Head of caudate nucleus (tissue), 42 donors: ENCODE data around the gene SERP1.
"Not testable (repeated sequence)": the region's sequence is repeated elsewhere in the genome, so short reads cannot be mapped to it uniquely, and the experiment has no call there.

Experiments used
- DNase-seq, 42 donors: peaks; one replicate each; pipeline versions ENCODE4 v3.0.0 to v3.0.0-alpha.2; 2020 to 2021; ENCODE audit warnings: mixed read lengths in 7 of 42
- intact Hi-C: fragments of 100-400 bp; cut with DNase I; formaldehyde crosslinking; loops from one replicate; pipeline ENCODE4 v1.15.0; 2022

SERP1 gene

GRCh38 chr3:150543128-150543527 is 3.2 kb downstream of the SERP1 start:
- intact Hi-C loops: no loop called here

GRCh38 chr3:150540991-150541390 is 5.3 kb downstream of the SERP1 start:
- intact Hi-C loops: no loop called here
- DNase-seq: no peak

More at GRCh38 chr3:150543128-150543527, 3.2 kb downstream of the SERP1 start:
- DNase-seq: no peak

GRCh38 chr3:150540297-150540696 is 6.0 kb downstream of the SERP1 start:
- DNase-seq: no peak
- intact Hi-C loops: no loop called here

DNA sequence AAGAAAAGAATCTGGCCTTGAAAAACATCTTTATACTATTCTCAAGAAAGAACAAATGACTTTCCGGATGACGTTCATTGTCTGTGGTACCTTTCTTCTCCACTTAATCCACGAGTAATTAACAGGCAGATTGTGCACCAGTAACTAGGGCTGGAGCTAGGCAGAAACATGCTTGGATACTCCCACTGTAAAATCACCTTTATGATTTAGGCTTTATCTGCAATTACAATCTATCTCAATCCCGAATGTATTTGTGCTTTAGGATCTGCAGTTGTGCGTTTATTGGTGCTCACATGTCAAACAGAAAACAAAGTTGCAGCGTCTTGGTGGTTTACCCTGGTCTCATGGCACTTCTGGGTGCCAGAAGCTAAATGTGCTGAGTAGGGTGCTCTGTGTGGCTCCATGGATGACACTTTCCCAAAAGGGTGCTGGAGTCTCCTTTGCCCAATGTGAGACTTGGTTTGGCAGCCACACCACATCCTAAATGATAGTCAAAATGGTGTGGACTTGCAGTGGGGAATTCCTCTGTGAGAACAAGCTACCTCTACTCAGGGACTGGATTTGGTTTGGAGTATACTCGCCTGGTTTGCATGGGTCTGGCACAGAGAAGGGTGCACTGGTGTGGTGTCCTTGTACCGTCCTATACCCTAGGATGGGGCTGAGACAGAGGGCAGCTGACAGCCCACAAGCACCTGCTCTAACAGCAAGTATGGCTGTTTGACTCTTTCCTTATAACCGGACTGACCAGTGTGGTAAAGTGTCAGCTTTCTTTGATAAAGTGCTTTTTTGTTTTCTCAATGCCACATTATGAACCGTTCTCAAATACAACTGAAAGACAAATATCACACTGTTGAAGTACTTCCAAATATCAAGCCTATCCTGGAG is 7.7 kb downstream of the SERP1 start:
- DNase-seq: no peak
- intact Hi-C loops: no loop called here

GRCh38 chr3:150535204-150535603 is 11.1 kb downstream of the SERP1 start:
- intact Hi-C loops: no loop called here
- DNase-seq: no peak

- no peak for DNase-seq
- intact Hi-C loops: no loop called here
Observed at GRCh38 chr3:150531775-150532174, 14.5 kb downstream of the SERP1 start.

- intact Hi-C loops: no loop called here
- DNase-seq: no peak
Observed at GRCh38 chr3:150528354-150528797, 17.9 kb downstream of the SERP1 start.

- DNase-seq: no peak
Observed at GRCh38 chr3:150527464-150528255, 18.6 kb downstream of the SERP1 start.

DNA sequence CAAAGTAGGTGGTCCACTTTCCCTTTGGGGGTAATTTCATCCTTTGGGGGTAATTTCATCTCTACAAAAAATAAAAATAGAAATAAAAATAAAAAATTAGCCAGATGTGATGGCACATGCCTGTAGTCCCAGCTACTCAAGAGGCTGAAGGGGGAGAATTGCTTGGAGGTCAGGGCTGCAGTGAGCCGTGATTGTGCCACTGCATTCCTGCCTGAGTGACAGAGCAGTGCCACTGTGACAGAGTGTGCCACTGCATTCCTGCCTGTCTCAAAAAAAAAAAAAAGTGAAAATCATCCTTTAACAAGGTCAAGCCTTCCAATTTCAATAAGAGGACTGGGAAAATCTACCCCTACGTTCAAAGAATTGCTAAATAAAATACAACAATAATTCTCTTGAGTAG is 22.8 kb downstream of the SERP1 start:
- no peak for DNase-seq
- intact Hi-C loops: no loop called here

More at GRCh38 chr3:150527464-150528255, 18.6 kb downstream of the SERP1 start:
- intact Hi-C loops: no loop called here

DNA sequence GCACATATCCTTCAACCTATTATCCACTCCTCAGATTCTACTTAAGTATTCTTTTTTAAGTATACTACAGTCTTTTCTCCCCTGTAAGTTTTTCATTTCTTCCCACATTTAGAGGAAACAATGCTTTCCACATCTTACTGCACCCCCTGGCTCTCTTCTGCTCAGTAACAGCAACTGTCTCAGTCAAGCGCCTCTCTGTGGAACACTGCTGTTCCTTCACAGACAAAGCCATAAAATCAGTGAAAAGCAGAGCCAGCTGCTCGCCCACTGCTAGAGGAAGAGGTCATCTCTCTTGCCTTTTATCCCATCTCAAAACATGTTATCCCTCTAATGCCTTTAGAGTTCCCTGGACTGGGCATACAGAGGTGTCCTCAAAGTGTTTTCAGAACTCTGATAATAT is 24.8 kb downstream of the SERP1 start:
- intact Hi-C loops: no loop called here
- no peak for DNase-seq

GRCh38 chr3:150520408-150520807 is 25.9 kb downstream of the SERP1 start:
- intact Hi-C loops: no loop called here
- DNase-seq: no peak

GRCh38 chr3:150519026-150519425 is 27.3 kb downstream of the SERP1 start:
- intact Hi-C loops: no loop called here
- no peak for DNase-seq

- intact Hi-C loops: no loop called here
- no peak for DNase-seq
Observed at GRCh38 chr3:150515210-150515609, 31.1 kb downstream of the SERP1 start.

- intact Hi-C loops: no loop called here
Observed at GRCh38 chr3:150511122-150511821, 35.0 kb downstream of the SERP1 start.

GRCh38 chr3:150509780-150510179 is 36.5 kb downstream of the SERP1 start:
- intact Hi-C loops: no loop called here

More at GRCh38 chr3:150511122-150511821, 35.0 kb downstream of the SERP1 start:
- DNase-seq: no peak

GRCh38 chr3:150508401-150508800 is 37.9 kb downstream of the SERP1 start:
- no peak for DNase-seq
- intact Hi-C loops: no loop called here

More at GRCh38 chr3:150509780-150510179, 36.5 kb downstream of the SERP1 start:
- no peak for DNase-seq

DNA sequence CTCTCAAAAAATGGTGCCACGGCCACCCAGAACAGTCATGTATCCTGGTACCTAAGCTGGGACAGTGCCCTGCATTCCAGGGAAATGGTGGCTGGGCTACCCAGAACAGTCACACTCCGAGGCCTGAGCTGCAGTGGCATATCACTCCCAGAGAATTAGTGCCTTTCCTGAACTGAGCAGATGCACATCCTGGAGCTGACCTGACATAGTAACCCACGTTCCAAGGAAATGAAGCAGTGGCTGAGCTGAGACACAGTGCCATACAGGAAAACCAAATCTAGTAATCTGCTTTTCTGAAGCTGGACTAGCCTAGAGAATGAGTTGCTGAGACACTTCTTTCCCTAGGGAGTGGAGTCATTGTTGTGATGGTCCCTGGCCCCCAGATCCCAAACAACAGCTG is 41.8 kb downstream of the SERP1 start:
- DNase-seq: no peak
- intact Hi-C loops: no loop called here

DNA sequence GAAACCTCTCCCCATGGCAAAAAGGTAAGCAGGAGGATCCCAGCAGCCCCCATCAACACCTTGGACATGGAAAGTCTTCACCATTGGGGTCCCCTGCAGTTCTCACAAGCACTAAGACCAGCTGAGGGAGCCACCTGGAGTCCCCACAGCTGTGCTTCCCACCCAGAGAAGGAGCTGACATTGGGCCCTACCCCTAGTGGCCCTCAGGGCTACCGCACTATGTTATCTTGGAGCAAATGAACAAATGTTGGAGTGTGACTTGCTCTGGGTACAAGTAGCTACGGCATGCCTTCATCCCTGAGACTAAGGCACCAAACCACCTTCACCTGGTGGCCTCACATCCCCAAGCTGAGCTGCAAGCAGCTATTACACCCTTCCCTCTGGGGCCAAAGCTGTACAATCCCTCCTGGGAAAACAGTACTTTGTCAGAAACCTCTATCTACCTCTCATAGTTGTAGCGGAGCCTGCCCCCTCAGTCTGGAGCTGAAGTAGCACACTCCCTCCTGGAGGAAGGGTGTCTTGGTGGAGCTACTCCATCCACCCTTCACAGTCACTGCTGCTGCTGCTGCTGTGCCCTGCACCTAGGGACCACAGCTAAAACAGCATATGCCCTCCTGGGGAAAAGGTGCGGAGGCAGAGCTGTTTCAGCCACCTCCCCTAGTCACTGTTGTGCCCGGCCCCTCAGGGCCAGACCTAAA is 42.7 kb downstream of the SERP1 start:
- DNase-seq: no peak
- intact Hi-C loops: no loop called here

GRCh38 chr3:150500960-150501359 is 45.3 kb downstream of the SERP1 start:
- intact Hi-C loops, DNase-seq: not testable (repeated sequence)
